WTC11 (cell line): ENCODE results near the gene STRA6.

Experiments used
- ATF6 ChIP-seq: sonication (generic); formaldehyde crosslinking; IDR thresholded peaks from 2 replicates; pipeline ENCODE4 v1.8.1; 2023; ENCODE audit warnings: mild to moderate bottlenecking, missing genetic modification reagents
- FOXJ3 ChIP-seq: sonication (generic); formaldehyde crosslinking; IDR thresholded peaks from 2 replicates; pipeline ENCODE4 v1.9.0; 2021; ENCODE audit warnings: missing genetic modification reagents, mild to moderate bottlenecking, borderline replicate concordance
- JUN ChIP-seq: sonication (generic); formaldehyde crosslinking; IDR thresholded peaks from 2 replicates; pipeline ENCODE4 v1.8.0; 2023; ENCODE audit warnings: mild to moderate bottlenecking, missing genetic modification reagents
- ZNF396 ChIP-seq: fragments of 250-450 bp; sonication (Bioruptor Pico); IDR thresholded peaks from 2 replicates; pipeline ENCODE4 v1.8.0; 2021; ENCODE audit warnings: mild to moderate bottlenecking, moderate library complexity, borderline replicate concordance
- TF ChIP-seq, protein P1 (sequence below): fragments of 200-600 bp; IDR thresholded peaks from 2 replicates; pipeline ENCODE4 v1.8.0; 2022; ENCODE audit warnings: antibody characterized with exemption
- TF ChIP-seq, protein P2 (sequence below): sonication (generic); formaldehyde crosslinking; conservative IDR thresholded peaks from 2 replicates; pipeline ENCODE4 v1.8.1; 2022; ENCODE audit warnings: mild to moderate bottlenecking, missing genetic modification reagents

DNA sequence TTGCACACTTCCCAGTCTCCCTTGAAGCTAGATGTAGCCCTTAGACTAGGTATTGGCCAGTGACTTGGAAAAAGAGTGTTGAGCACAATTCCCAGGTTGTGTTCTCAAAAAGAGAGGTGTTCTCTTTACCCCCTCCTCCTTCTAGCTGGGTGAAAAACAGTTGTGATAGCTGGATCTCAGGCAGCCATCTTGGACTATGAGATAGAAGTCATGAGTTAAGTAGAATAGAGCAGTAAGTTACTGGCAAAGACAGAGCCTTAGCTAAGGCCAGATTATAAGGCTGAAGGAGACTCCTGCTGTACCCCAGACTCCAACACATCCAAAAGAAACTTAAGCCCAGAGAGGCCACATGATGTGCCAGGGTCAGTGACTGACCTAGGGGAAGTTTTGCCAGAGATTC, 8.1 kb upstream of the STRA6 start:
- TF ChIP-seq, protein P1, sequence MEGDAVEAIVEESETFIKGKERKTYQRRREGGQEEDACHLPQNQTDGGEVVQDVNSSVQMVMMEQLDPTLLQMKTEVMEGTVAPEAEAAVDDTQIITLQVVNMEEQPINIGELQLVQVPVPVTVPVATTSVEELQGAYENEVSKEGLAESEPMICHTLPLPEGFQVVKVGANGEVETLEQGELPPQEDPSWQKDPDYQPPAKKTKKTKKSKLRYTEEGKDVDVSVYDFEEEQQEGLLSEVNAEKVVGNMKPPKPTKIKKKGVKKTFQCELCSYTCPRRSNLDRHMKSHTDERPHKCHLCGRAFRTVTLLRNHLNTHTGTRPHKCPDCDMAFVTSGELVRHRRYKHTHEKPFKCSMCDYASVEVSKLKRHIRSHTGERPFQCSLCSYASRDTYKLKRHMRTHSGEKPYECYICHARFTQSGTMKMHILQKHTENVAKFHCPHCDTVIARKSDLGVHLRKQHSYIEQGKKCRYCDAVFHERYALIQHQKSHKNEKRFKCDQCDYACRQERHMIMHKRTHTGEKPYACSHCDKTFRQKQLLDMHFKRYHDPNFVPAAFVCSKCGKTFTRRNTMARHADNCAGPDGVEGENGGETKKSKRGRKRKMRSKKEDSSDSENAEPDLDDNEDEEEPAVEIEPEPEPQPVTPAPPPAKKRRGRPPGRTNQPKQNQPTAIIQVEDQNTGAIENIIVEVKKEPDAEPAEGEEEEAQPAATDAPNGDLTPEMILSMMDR, result no peak
- TF ChIP-seq, protein P2, sequence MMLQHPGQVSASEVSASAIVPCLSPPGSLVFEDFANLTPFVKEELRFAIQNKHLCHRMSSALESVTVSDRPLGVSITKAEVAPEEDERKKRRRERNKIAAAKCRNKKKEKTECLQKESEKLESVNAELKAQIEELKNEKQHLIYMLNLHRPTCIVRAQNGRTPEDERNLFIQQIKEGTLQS (CRISPR knock-in tag), result no peak
- TF ChIP-seq ATF6 (CRISPR knock-in tag), result no peak
- TF ChIP-seq FOXJ3 (CRISPR knock-in tag), result no peak
- no peak for TF ChIP-seq ZNF396 (CRISPR knock-in tag)
- no peak for TF ChIP-seq JUN
